Pancreas (tissue), 10 donors: ENCODE measurements around the gene NAA10. TPM values are rescaled to one million over a fixed set of nuclear protein-coding genes. Genes with fewer than 3 reads are reported as not detected.

ENCODE experiments used
- ATAC-seq, 4 donors: fragments of 200-7000 bp; cut with Tn5 transposase; one replicate each; pipeline versions ENCODE4 v1.8.0 to v1.9.1; 2020; ENCODE audit warnings: mild to moderate bottlenecking in 4 of 4, moderate library complexity in 4 of 4
- DNase-seq, 6 donors: peaks; one replicate each; pipeline ENCODE4 v3.0.0-alpha.2; 2020
- FAIRE-seq: peaks from 2 replicates; lab custom pipeline; 2012; peaks lifted over from hg19 to GRCh38; lab: Jason Lieb, UNC
- H3K27ac ChIP-seq, 4 donors: fragments of 200-600 bp; sonication (generic); 1 replicate in 3 of 4; 2 replicates in 1 of 4; pipeline versions ENCODE4 v1.5.0 to v1.8.0; 2020
- H3K27me3 ChIP-seq, 4 donors: fragments of 200-600 bp; one replicate each; pipeline ENCODE4 v1.8.0; 2021
- H3K36me3 ChIP-seq, 3 donors: fragments of 200-600 bp; sonication (generic) in 1 of 3; one replicate each; pipeline versions ENCODE4 v1.5.0 to v1.8.0; 2020 to 2021
- H3K4me1 ChIP-seq, 3 donors: fragments of 200-600 bp; one replicate each; pipeline ENCODE4 v1.8.0; 2021
- H3K4me3 ChIP-seq, 4 donors: fragments of 200-600 bp; sonication (generic) in 2 of 4; one replicate each; pipeline versions ENCODE4 v1.5.0 to v1.8.0; 2020 to 2021
- H3K9me3 ChIP-seq, 4 donors: fragments of 200-600 bp; one replicate each; pipeline ENCODE4 v1.8.0; 2021
- CTCF ChIP-seq, 4 donors: fragments of 200-600 bp; sonication (generic) in 3 of 4; IDR thresholded peaks; one replicate each; pipeline versions ENCODE4 v1.5.0 to v1.8.0; 2021; ENCODE audit warnings: antibody characterized with exemption in 4 of 4
- WGBS, 2 donors: extraction: QIAGEN DNeasy Blood & Tissue Kit; methylation state at CpG; one replicate each; pipeline ENCODE4 v1.1.7; 2013; 5-methylcytosine and 5-hydroxymethylcytosine counted together
- intact Hi-C, 3 donors: fragments of 100-400 bp; cut with DNase I; formaldehyde crosslinking; loops; one replicate each; pipeline versions ENCODE4 v1.11.1 to v1.14.2; 2022
- polyA plus RNA-seq, 2 donors: library from polyadenylated mRNA; stranded (reverse); fragments of 200-250 nt; gene quantifications; one replicate each; pipeline ENCODE4 v1.2.3, GENCODE V29; 2013
- total RNA-seq, 6 donors: library from RNA; stranded (reverse); fragmentation: NEBNext Ultra II Directional in 4 of 6; extraction: Animal tissue kit (Norgen Biotek cat#: 25700) in 4 of 6; gene quantifications; one replicate each; pipeline versions ENCODE4 v1.2.1 to v1.2.4, GENCODE V29; 2021 to 2023
- donor health status: healthy with polysubstance abuse.
- donor health status: DM: no; HTN: no; CAD: no; lungs with moderate emphysema.
- donor health status: DM: no; HTN: no; CAD: no.
- donor health status: control.
- donor health status: control.
- donor health status: Bipolar disorder and iron deficiency.
- donor health status: DM: yes; HTN: yes; CAD: no.
- donor health status: DM: no; HTN: no; CAD: no.
- donor health status: DM: no; HTN: no; CAD: no.
- donor health status: DM: yes; HTN: yes; CAD: no.

The NAA10 gene
- total and polyA plus RNA-seq, 8 donors = 24.5 to 115 (median 44.7) TPM

GRCh38 chrX:153966841-153967535 lies 32.2 kb upstream of the NAA10 start:
- H3K4me3 ChIP-seq = no peak overlapping the region

GRCh38 chrX:153966283-153966688 lies 31.4 kb upstream of the NAA10 start:
- DNase-seq (peak in 5 of 6 donors; percentile 58 to 79 (median 73)), ATAC-seq (peak; percentile 4 to 48 (median 30)), FAIRE-seq (no peak)
- H3K4me3 ChIP-seq = no peak overlapping the region
- WGBS, 2 donors = 27 to 59% methylated on average over 15 of the region's 15 CpGs
- no peak for TF ChIP-seq CTCF (IDR thresholded peaks at IDR 0.05)
- peaks cover 0 to 6% (median 0%) of the 10 kb centered on the region in 3 donors for H3K4me1 ChIP-seq
- no peaks in the 10 kb centered on the region for H3K9me3 ChIP-seq
- H3K27ac ChIP-seq = peak overlapping the region in 3 of 4 donors; percentile 1 to 28 (median 19)
- no peaks in the 10 kb centered on the region for H3K27me3 ChIP-seq
- peaks cover 0 to 8% (median 6%) of the 10 kb centered on the region in 3 donors for H3K36me3 ChIP-seq
- intact Hi-C loops = no loop called here

More at GRCh38 chrX:153966841-153967535, 32.2 kb upstream of the NAA10 start:
- peaks cover 0 to 1% (median 1%) of the 10 kb centered on the region in 3 donors for H3K36me3 ChIP-seq
- intact Hi-C loops = no loop called here
- H3K27ac ChIP-seq = peak overlapping the region in 2 of 4 donors; percentile 19 to 37
- ATAC-seq (no peak), DNase-seq (peak in 1 of 6 donors; percentile 50), FAIRE-seq (no peak)
- H3K4me1 ChIP-seq = peaks cover 0 to 6% (median 0%) of the 10 kb centered on the region in 3 donors
- TF ChIP-seq CTCF (IDR thresholded peaks at IDR 0.05) = no peak
- 56 to 77% methylated on average over 14 of the region's 14 CpGs for WGBS, 2 donors
- no peaks in the 10 kb centered on the region for H3K9me3 ChIP-seq
- H3K27me3 ChIP-seq = no peaks in the 10 kb centered on the region

- no peak overlapping the region for H3K4me3 ChIP-seq
- no peaks in the 10 kb centered on the region for H3K27me3 ChIP-seq
- DNase-seq (peak in 1 of 6 donors; percentile 44), ATAC-seq (no peak), FAIRE-seq (no peak)
- no peaks in the 10 kb centered on the region for H3K9me3 ChIP-seq
- peaks cover 0 to 16% (median 7%) of the 10 kb centered on the region in 3 donors for H3K36me3 ChIP-seq
- intact Hi-C loops = no loop called here
- H3K27ac ChIP-seq = peak overlapping the region in 1 of 4 donors; percentile 28
- TF ChIP-seq CTCF (IDR thresholded peaks at IDR 0.05) = no peak
- H3K4me1 ChIP-seq = peaks cover 0 to 6% (median 0%) of the 10 kb centered on the region in 3 donors
- WGBS, 2 donors = 80 to 81% methylated on average over 5 of the region's 5 CpGs
These were observed 30.6 kb upstream of the NAA10 start for GRCh38 chrX:153965406-153965805.

- peak in 1 of 6 donors; percentile 49 for DNase-seq
- no peak for FAIRE-seq
- Histone ChIP-seq H3K36me3 (peaks cover 0 to 27% (median 11%) of the 10 kb centered on the region in 3 donors), H3K9me3 (no peaks in the 10 kb centered on the region), H3K4me1 (peaks cover 0 to 1% (median 0%) of the 10 kb centered on the region in 3 donors), H3K4me3 (no peak overlapping the region), H3K27ac (no peak overlapping the region), H3K27me3 (no peaks in the 10 kb centered on the region)
- 91 to 92% methylated on average over 14 of the region's 14 CpGs for WGBS, 2 donors
- ATAC-seq = no peak
- no peak for TF ChIP-seq CTCF (IDR thresholded peaks at IDR 0.05)
- intact Hi-C loops = no loop called here
These were observed 29.3 kb upstream of the NAA10 start for GRCh38 chrX:153964105-153964504.

- no peak for ATAC-seq
These were observed 28.7 kb upstream of the NAA10 start for GRCh38 chrX:153963546-153963945.

More at GRCh38 chrX:153963546-153963945, 28.7 kb upstream of the NAA10 start:
- TF ChIP-seq CTCF (IDR thresholded peaks at IDR 0.05) = no peak
- peaks cover 0 to 29% (median 11%) of the 10 kb centered on the region in 3 donors for H3K36me3 ChIP-seq
- H3K4me1 ChIP-seq = no peaks in the 10 kb centered on the region
- H3K4me3 ChIP-seq = no peak overlapping the region
- no peaks in the 10 kb centered on the region for H3K9me3 ChIP-seq
- peak in 1 of 6 donors; percentile 39 for DNase-seq
- intact Hi-C loops = no loop called here
- H3K27ac ChIP-seq = no peak overlapping the region
- H3K27me3 ChIP-seq = no peaks in the 10 kb centered on the region
- 88 to 90% methylated on average over 12 of the region's 12 CpGs for WGBS, 2 donors
- FAIRE-seq = no peak
